Brain microvascular endothelial cell (primary cell): ENCODE results near the gene RGS8.

Experiments
- DNase-seq: peaks from one replicate; pipeline ENCODE4 v3.0.0-alpha.2; 2020
- H3K27ac ChIP-seq: fragments of 250-450 bp; sonication (Bioruptor Pico); 2 replicates; pipeline ENCODE4 v1.5.1; 2020; ENCODE audit warnings: mild to moderate bottlenecking, moderate library complexity
- H3K27me3 ChIP-seq: fragments of 250-450 bp; sonication (Bioruptor Pico); replicated peaks from 2 replicates; pipeline ENCODE4 v1.5.1; 2020; ENCODE audit warnings: mild to moderate bottlenecking
- H3K36me3 ChIP-seq: fragments of 250-450 bp; sonication (Bioruptor Pico); replicated peaks from 2 replicates; pipeline ENCODE4 v1.5.1; 2020; ENCODE audit warnings: mild to moderate bottlenecking
- H3K4me3 ChIP-seq: 2 replicates; pipeline ENCODE4 v1.5.1; 2011; ENCODE audit warnings: low read depth, mild to moderate bottlenecking, control low read depth, low read length, moderate library complexity
- CTCF ChIP-seq: IDR thresholded peaks from 2 replicates; pipeline ENCODE4 v1.5.1; 2011; ENCODE audit warnings: low read depth, mild to moderate bottlenecking, moderate library complexity, low read length, control low read depth, inconsistent platforms; ENCODE audit errors: missing control alignments
- in situ Hi-C: cut with HindIII; loops from 2 replicates; pipeline ENCODE4 v1.10.0; 2017; ENCODE audit warnings: low sequenced_read_pairs, low pct_ligation_motif_present

Gene RGS8

GRCh38 chr1:182651339-182651724 is 33.1 kb downstream of the RGS8 start:
- in situ Hi-C loops: no loop called here
- H3K27me3 ChIP-seq: no peaks in the 10 kb centered on the region
- H3K36me3 ChIP-seq: no peaks in the 10 kb centered on the region
- no peak for TF ChIP-seq CTCF
- DNase-seq: no peak
- no peak overlapping the region for H3K27ac ChIP-seq
- no peak overlapping the region for H3K4me3 ChIP-seq

DNA sequence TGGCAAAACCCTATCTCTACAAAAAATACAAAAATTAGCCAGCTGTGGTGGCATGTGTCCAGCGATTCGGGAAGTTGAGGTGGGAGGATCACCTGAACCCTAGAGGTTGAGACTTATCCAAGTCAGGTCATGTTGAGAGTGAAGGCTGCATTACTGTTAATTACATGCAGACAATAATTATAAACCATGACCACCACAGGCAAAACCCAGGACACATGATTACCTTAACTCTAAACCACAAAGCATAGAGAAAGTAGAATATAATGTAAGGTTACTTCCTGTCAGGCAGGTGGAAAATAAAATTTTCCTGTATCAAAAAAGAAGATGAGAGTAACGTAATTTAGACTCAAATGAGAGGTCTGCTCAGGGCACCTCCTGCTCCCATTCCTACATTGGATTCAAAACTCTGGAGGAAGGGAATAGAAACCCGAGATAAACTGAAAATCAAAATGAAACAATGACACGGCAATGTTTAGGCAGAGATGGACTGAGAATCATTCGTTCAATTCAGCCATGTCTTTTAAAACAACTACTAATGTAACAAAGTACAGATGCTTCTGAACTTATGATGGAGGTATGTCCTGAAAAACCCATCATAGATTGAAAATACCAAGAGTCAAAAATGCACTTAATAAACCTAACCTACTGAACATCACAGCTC is 33.6 kb downstream of the RGS8 start:
- Histone ChIP-seq H3K36me3 (no peaks in the 10 kb centered on the region), H3K27ac (no peak overlapping the region), H3K4me3 (no peak overlapping the region), H3K27me3 (no peaks in the 10 kb centered on the region)
- TF ChIP-seq CTCF: no peak
- no peak for DNase-seq
- in situ Hi-C loops: no loop called here

GRCh38 chr1:182649041-182649440 is 35.3 kb downstream of the RGS8 start:
- TF ChIP-seq CTCF: no peak
- H3K27me3 ChIP-seq: no peaks in the 10 kb centered on the region
- no peaks in the 10 kb centered on the region for H3K36me3 ChIP-seq
- H3K27ac ChIP-seq: no peak overlapping the region
- no peak overlapping the region for H3K4me3 ChIP-seq
- DNase-seq: no peak
- in situ Hi-C loops: no loop called here

- in situ Hi-C loops: no loop called here
- TF ChIP-seq CTCF: no peak
- no peaks in the 10 kb centered on the region for H3K27me3 ChIP-seq
- H3K27ac ChIP-seq: no peak overlapping the region
- H3K4me3 ChIP-seq: no peak overlapping the region
- DNase-seq: no peak
- H3K36me3 ChIP-seq: no peaks in the 10 kb centered on the region
Observed at GRCh38 chr1:182646739-182647138, 37.6 kb downstream of the RGS8 start.

DNA sequence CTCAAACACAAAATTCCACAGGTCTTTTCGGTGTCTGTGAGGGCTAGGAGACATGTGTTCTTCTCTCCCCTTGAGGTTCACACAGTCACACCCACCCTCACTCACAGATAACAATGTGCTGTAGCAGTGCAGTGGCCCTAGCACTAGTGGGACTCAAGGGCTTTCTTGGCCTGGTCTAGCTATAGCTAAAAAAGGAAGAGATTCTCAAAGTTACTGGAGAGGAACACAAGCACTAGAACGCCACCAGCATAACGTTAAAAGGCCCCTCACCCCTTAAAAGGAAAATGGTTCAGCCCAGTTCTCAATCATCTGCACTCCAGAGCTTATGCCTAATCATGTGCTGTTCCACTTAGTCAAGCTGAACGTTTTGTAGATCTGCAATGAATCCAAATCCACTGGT is 39.5 kb downstream of the RGS8 start:
- H3K27ac ChIP-seq: no peak overlapping the region
- H3K4me3 ChIP-seq: no peak overlapping the region
- no peak for DNase-seq
- H3K27me3 ChIP-seq: no peaks in the 10 kb centered on the region
- H3K36me3 ChIP-seq: no peaks in the 10 kb centered on the region
- in situ Hi-C loops: no loop called here
- no peak for TF ChIP-seq CTCF

DNA sequence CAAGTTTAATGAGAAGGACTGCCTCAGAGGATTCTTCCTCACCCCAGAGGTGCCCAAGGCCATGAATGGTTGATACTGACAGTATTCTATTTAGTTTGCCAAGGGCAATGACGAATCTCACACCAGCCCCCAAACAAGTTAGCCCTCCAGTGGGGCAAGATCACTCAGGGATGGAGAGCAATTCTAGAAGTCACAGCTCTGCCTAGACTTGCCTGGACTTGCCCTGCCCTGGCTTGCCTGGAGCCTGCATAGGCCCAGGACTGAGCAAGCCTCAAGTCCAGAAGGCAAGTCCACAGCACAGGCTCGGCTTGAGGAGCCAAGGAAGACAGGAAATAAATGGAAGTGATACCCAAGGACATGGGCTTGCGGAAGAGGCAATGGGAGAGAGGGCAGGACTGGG is 40.7 kb downstream of the RGS8 start:
- Histone ChIP-seq H3K27me3 (no peaks in the 10 kb centered on the region), H3K27ac (no peak overlapping the region), H3K4me3 (no peak overlapping the region), H3K36me3 (no peaks in the 10 kb centered on the region)
- TF ChIP-seq CTCF: no peak
- DNase-seq: no peak
- in situ Hi-C loops: no loop called here
